WI38 (cell line): ENCODE results near the gene SELENOV.

Source experiments
- H3K4me3 ChIP-seq: 2 replicates; pipeline ENCODE4 v1.5.1; 2011; ENCODE audit warnings: low read depth, mild to moderate bottlenecking, control low read depth, low read length
- TF ChIP-seq, protein P1 (sequence below): IDR thresholded peaks from 2 replicates; pipeline ENCODE4 v1.5.1; 2012; ENCODE audit warnings: low read depth, mild to moderate bottlenecking, control low read depth, low read length

SELENOV gene

DNA sequence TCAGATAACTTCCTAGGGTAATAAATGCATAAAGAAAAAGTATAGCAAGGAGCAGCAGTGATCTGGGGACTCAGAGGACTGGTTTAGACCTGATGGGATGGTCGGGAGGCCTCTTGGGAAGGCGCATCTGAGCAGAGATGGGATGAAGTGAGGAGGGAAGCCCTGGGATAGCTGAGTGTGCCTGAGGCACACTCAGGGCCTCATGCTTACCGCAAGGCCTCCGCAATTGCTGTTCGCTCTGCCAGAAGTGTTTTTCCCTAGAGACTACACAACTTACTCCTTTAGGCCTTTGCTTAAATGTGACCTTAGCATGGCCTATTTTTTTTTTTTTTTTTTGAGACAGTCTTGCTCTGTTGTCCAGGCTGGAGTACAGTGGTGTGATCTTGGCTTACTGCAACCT lies 20.3 kb upstream of the SELENOV start:
- TF ChIP-seq, protein P1, sequence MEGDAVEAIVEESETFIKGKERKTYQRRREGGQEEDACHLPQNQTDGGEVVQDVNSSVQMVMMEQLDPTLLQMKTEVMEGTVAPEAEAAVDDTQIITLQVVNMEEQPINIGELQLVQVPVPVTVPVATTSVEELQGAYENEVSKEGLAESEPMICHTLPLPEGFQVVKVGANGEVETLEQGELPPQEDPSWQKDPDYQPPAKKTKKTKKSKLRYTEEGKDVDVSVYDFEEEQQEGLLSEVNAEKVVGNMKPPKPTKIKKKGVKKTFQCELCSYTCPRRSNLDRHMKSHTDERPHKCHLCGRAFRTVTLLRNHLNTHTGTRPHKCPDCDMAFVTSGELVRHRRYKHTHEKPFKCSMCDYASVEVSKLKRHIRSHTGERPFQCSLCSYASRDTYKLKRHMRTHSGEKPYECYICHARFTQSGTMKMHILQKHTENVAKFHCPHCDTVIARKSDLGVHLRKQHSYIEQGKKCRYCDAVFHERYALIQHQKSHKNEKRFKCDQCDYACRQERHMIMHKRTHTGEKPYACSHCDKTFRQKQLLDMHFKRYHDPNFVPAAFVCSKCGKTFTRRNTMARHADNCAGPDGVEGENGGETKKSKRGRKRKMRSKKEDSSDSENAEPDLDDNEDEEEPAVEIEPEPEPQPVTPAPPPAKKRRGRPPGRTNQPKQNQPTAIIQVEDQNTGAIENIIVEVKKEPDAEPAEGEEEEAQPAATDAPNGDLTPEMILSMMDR, result no peak
- H3K4me3 ChIP-seq, result no peak overlapping the region

DNA sequence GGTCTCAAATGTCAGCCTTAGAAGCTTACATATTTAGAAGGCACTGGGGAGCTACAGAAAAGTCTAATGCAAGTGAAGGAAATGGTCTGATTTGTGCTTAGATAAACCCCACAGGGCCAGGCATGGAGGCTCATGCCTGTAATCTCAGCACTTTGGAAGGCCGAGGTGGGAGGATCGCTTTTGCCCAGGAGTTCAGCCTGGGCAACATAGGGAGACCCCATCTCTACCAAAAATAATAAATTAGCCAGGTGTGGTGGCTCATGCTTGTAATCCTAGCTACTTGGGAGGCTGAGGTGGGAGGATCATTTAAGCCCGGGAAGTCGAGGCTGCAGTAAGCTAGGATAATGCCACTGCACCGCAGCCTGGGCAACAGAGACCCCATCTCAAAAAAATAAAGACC lies 18.9 kb upstream of the SELENOV start:
- TF ChIP-seq, protein P1, result no peak
- H3K4me3 ChIP-seq, result no peak overlapping the region

DNA sequence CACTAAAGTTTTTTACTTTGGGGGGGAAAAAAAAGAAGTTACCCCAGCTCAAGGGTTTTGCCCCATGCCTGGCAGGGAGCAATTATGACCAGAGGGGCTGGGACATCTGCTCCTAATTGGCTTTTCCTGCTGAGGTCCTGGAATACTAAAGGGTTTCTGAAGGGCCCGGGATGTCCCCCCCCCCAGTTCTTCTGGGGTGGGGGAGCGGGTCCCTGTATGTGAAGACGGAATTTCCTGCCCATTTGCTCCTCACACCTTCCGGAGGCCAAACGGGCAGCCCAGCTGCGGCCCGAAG lies 17.3 kb upstream of the SELENOV start:
- TF ChIP-seq, protein P1, result 0 out of 2 replicates have a peak, but pooled peaks have one; percentile 9
- no peak overlapping the region for H3K4me3 ChIP-seq

DNA sequence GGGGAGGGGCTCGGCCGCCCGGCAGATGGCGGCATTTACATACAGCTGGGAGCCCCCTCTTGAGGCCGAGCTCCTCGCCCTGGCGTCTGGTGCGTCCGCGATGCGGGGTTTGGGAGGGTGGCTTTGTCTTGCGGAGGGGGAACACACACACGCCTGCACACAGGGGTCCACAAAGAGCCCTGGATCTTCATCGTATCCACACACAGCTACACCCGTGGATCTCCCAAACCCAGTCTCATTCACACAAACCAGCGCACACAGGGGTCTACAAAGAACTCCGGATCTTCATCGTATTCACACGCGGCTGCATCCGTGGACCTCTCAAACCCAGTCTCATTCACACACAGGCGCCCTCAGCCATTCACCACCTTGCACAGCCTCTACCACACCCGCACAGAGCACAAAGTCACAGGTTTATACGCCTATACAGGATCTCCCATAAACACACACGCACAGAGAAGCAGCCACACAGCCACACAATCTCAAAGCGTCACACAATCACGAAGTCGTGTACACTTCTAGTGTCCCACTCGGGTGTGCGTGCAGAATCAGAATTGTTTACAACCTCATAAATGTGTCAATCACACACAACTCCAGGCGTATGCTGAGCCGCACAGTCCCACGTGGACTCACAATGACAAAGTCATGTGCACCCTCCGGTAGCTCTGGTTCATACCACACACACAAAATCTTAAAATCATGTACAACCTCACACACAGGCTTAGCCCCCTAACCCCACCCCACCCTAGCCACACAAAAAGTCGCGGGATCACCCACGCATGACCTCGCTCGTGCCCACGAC lies 16.7 kb upstream of the SELENOV start:
- 0 out of 2 replicates have a peak overlapping the region, but pooled peaks have one; percentile 8 for H3K4me3 ChIP-seq
- TF ChIP-seq, protein P1, result no peak

DNA sequence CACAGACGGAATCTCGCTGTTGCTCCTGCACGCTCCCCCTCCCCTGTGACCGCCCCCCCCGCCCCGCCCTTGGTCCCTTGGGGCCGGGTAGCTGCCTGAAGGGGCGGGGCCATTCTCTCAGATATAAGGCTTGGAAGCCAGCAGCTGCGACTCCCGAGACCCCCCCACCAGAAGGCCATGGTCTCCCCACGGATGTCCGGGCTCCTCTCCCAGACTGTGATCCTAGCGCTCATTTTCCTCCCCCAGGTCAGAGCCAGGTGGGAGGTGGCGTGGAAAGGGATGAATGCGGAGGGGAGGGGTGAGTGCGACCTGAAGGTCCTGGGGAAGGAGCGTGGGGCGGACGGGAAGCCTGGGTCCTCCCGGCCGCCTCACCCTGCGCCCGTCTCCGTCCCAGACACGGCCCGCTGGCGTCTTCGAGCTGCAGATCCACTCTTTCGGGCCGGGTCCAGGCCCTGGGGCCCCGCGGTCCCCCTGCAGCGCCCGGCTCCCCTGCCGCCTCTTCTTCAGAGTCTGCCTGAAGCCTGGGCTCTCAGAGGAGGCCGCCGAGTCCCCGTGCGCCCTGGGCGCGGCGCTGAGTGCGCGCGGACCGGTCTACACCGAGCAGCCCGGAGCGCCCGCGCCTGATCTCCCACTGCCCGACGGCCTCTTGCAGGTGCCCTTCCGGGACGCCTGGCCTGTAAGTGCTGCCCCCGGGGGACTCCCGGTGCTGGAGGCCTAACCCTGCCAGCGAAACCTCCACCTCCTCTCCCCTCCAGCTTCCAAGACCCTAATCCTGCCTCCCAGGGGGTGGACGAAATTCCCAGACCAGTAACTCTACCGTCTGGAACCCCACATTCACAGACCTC lies 15.9 kb upstream of the SELENOV start, which contains the start of gene DLL3:
Gene DLL3 (plus strand): TSS at position 150 of the 845 bp plus-strand sequence. CDS start 28 bp downstream, at position 178.
- TF ChIP-seq, protein P1, result no peak
- H3K4me3 ChIP-seq, result 0 out of 2 replicates have a peak within 1 kb of the TSS, but pooled peaks have one; percentile 8

DNA sequence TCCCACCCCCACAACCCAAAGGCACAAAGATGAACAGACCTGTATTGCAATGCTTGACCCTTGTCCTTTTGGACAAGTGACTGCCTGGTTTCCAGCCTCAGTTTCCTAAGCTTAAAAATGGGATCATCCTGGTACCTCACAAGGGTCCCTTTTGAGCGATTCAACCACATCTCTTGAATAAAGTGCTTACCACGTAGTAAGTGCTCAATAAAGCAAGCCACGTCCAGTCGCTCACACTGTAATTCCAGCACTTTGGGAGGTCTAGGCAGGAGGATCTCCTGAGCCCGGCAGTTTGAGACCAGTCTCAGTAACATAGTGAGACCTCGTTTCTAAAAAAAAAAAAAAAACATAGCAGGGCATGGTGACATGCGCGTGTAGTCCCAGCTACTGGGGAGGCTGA lies 15.0 kb upstream of the SELENOV start:
- H3K4me3 ChIP-seq, result no peak overlapping the region
- TF ChIP-seq, protein P1, result no peak

DNA sequence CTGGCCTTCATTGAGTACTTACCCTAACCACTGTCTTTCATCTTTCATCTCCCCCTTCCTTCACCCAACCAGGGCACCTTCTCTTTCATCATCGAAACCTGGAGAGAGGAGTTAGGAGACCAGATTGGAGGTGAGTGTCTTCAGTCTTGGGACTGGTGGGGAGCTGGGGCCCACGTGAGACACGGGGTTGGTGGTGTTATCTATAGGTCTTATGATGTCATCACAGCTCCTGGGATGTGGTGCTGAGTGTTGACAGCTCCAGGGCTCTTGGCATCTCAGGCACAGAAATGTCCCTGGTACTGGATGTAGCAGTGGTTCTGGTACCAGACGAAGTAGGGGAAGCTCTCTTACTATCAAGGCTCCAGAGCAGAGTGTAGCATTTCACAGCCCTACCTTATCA lies 14.4 kb upstream of the SELENOV start:
- TF ChIP-seq, protein P1, result no peak
- no peak overlapping the region for H3K4me3 ChIP-seq
